MG63 (cell line): ENCODE results near the gene APLF. TPM values are rescaled to one million over a fixed set of nuclear protein-coding genes. Genes with fewer than 3 reads are reported as not detected.
"Not testable (repeated sequence)": the region's sequence is repeated elsewhere in the genome, so short reads cannot be mapped to it uniquely, and the experiment has no call there.

Experiments used
- DNase-seq: peaks from one replicate; pipeline ENCODE4 v3.0.0-alpha.2; 2020
- H3K27me3 ChIP-seq: fragments of 250-450 bp; sonication (Bioruptor Pico); 2 replicates; pipeline ENCODE4 v1.5.1; 2020; ENCODE audit warnings: mild to moderate bottlenecking, moderate library complexity
- H3K36me3 ChIP-seq: fragments of 250-450 bp; sonication (Bioruptor Pico); 2 replicates; pipeline ENCODE4 v1.5.1; 2020; ENCODE audit warnings: mild to moderate bottlenecking, moderate library complexity
- H3K4me3 ChIP-seq: fragments of 250-450 bp; sonication (Bioruptor Pico); 2 replicates; pipeline ENCODE4 v1.5.1; 2020; ENCODE audit warnings: mild to moderate bottlenecking, moderate library complexity
- H3K9me3 ChIP-seq: fragments of 250-450 bp; sonication (Bioruptor Pico); 2 replicates; pipeline ENCODE4 v1.5.1; 2020; ENCODE audit warnings: mild to moderate bottlenecking, moderate library complexity
- total RNA-seq: library from RNA; depleted of rRNA; stranded (reverse); fragments of >200 nt; shearing (Covaris generic); gene quantifications from 2 replicates; pipeline ENCODE4 v1.2.3, GENCODE V29; 2014; ENCODE audit warnings: low replicate concordance

Gene APLF
- total RNA-seq, 1 experiment from 2014 or later: 0.99 TPM

- Histone ChIP-seq H3K27me3 (no peaks in the 10 kb centered on the region; the same call in 1 of the 2 replicates), H3K9me3 (no peaks in the 10 kb centered on the region), H3K4me3 (no peak overlapping the region), H3K36me3 (no peaks in the 10 kb centered on the region)
- DNase-seq: no peak
These were observed 31.7 kb downstream of the APLF start for GRCh38 chr2:68499133-68499532.

DNA sequence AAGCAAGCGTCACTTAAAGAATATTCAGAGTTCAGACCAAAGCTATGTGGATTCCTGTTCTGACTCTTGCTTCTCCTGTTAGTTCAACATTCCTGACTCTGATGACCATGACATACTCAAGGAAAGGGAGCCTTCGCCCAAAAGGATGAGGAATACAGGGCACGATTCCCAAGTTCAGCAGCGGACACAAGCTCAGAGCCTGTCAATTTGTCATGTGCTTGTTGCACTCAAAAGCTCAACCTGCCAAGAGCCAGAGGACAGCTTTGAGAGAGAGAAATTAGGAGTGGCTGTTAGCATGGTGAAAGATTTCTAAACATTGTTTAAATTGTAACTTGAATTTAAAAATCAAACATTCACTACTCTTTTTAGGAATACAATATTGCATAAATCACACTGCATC, 33.3 kb downstream of the APLF start:
- Histone ChIP-seq H3K4me3 (no peak overlapping the region), H3K27me3 (no peaks in the 10 kb centered on the region; the same call in 1 of the 2 replicates), H3K9me3 (no peaks in the 10 kb centered on the region), H3K36me3 (no peaks in the 10 kb centered on the region)
- DNase-seq: no peak

- H3K4me3 ChIP-seq: no peak overlapping the region
- no peak for DNase-seq
- H3K9me3 ChIP-seq: no peaks in the 10 kb centered on the region
- H3K36me3 ChIP-seq: no peaks in the 10 kb centered on the region
- H3K27me3 ChIP-seq: no peaks in the 10 kb centered on the region; the same call in 1 of the 2 replicates
These were observed 34.4 kb downstream of the APLF start for GRCh38 chr2:68501768-68502167.

- no peak for DNase-seq
- no peak overlapping the region for H3K4me3 ChIP-seq
These were observed 38.3 kb downstream of the APLF start for GRCh38 chr2:68505603-68506159.

DNA sequence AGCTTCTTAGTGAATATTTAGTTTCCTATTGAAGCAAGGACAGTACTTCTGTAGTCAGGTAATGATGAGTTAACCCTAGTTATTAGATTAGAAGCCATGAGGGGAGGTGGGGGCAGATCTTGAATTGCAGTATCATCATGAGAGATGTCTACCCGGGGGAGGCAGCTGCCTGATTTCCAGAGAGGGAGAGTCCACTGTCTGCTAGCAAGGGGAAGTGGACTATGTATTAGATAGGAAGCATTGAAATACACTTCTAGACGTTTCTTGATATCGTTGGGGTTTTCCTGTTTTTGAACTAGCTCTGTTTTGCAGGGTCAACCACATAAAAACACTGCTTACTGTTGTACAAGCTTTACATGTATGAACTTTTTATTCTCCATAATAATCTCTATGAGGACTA, 38.8 kb downstream of the APLF start:
- no peaks in the 10 kb centered on the region for H3K9me3 ChIP-seq
- no peaks in the 10 kb centered on the region for H3K36me3 ChIP-seq
- H3K4me3 ChIP-seq: no peak overlapping the region
- no peak for DNase-seq
- H3K27me3 ChIP-seq: no peaks in the 10 kb centered on the region; the same call in 1 of the 2 replicates

More at GRCh38 chr2:68505603-68506159, 38.3 kb downstream of the APLF start:
- Histone ChIP-seq H3K27me3 (no peaks in the 10 kb centered on the region; the same call in 1 of the 2 replicates), H3K36me3 (no peaks in the 10 kb centered on the region), H3K9me3 (no peaks in the 10 kb centered on the region)

GRCh38 chr2:68512326-68512725, 44.9 kb downstream of the APLF start:
- Histone ChIP-seq H3K9me3 (no peaks in the 10 kb centered on the region), H3K4me3 (no peak overlapping the region), H3K36me3 (no peaks in the 10 kb centered on the region), H3K27me3 (no peaks in the 10 kb centered on the region)
- no peak for DNase-seq

GRCh38 chr2:68512966-68513365, 45.6 kb downstream of the APLF start:
- DNase-seq: no peak
- Histone ChIP-seq H3K27me3 (no peaks in the 10 kb centered on the region), H3K36me3 (no peaks in the 10 kb centered on the region), H3K4me3 (no peak overlapping the region), H3K9me3 (no peaks in the 10 kb centered on the region)

DNA sequence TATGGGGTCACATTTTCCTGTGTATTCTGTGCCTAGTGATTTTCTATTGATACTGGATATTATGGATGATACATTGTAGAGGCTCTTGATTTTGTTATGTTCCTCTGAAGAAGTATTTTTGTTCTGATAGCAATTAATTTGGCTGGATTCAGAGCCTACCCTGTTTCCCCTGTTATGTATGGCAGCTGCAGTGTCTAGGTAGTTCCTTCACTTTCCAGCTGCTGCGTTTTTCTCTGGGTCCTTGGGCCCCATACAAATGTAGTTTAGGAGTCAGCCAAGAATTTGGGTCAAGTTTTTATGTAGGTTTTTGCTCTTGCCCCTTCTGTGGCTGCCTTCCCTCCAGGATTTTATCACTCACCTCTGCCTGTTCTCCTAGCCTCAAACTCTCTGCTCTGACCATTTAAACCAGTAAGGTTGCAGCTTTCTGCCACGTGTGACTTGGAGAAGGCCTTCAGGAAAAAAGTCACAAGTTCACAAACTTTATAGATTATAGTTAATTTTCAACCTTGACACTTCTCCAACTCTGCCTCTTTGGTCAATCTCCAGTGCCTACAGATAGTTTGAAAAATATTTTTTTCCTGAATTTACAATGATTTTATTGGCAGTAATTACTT, 47.0 kb downstream of the APLF start:
- Histone ChIP-seq H3K36me3 (no peaks in the 10 kb centered on the region), H3K4me3 (no peak overlapping the region), H3K27me3 (no peaks in the 10 kb centered on the region), H3K9me3 (no peaks in the 10 kb centered on the region)
- no peak for DNase-seq

- no peak overlapping the region for H3K4me3 ChIP-seq
- no peak for DNase-seq
- H3K36me3 ChIP-seq: no peaks in the 10 kb centered on the region
- H3K27me3 ChIP-seq: no peaks in the 10 kb centered on the region
- H3K9me3 ChIP-seq: no peaks in the 10 kb centered on the region; the same call in 1 of the 2 replicates
These were observed 48.9 kb downstream of the APLF start for GRCh38 chr2:68516051-68516955.

GRCh38 chr2:68519236-68519635, 51.9 kb downstream of the APLF start:
- Histone ChIP-seq H3K9me3 (no peaks in the 10 kb centered on the region; the same call in 1 of the 2 replicates), H3K4me3 (no peak overlapping the region), H3K27me3 (no peaks in the 10 kb centered on the region), H3K36me3 (no peaks in the 10 kb centered on the region)
- no peak for DNase-seq

DNA sequence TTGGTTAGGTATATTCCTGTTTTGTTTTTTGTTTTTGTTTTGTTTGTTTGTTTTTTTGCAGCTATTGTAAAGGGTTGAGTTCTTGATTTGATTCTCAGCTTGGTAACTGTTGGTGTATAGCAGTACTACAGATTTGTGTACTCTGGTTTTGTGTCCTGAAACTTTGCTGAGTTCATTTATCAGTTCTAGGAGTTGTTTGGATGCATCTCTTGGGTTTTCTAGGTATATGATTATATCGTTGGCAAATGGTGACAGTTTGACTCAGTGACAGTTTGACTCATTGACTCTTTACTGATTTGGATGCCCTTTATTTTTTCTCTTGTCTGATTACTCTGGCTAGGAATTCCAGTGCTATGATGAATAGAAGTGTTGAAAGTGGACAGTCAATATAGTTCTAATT, 53.7 kb downstream of the APLF start:
- no peaks in the 10 kb centered on the region for H3K27me3 ChIP-seq
- no peak overlapping the region for H3K4me3 ChIP-seq
- H3K9me3 ChIP-seq: no peaks in the 10 kb centered on the region; the same call in 1 of the 2 replicates
- H3K36me3 ChIP-seq: no peaks in the 10 kb centered on the region
- no peak for DNase-seq

DNA sequence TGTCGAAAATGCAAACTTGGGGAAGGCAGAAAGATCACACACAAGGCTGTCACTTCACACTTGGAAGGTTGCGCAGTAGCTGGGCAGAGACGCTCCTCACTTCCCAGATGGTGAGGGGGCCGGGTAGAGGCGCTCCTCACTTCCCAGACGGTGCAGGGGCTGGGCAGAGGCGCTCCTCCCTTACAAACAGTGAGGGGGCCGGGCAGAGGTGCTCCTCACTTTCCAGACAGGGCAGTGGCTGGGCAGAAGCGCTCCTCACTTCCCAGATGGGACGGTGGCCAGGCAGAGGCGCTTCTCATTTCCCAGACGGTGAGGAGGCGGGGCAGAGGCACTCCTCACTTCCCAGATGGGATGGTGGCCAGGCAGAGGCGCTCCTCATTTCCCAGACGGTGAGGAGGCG, 59.6 kb downstream of the APLF start:
- DNase-seq, H3K27me3 ChIP-seq, H3K9me3 ChIP-seq, H3K36me3 ChIP-seq, H3K4me3 ChIP-seq: not testable (repeated sequence)

DNA sequence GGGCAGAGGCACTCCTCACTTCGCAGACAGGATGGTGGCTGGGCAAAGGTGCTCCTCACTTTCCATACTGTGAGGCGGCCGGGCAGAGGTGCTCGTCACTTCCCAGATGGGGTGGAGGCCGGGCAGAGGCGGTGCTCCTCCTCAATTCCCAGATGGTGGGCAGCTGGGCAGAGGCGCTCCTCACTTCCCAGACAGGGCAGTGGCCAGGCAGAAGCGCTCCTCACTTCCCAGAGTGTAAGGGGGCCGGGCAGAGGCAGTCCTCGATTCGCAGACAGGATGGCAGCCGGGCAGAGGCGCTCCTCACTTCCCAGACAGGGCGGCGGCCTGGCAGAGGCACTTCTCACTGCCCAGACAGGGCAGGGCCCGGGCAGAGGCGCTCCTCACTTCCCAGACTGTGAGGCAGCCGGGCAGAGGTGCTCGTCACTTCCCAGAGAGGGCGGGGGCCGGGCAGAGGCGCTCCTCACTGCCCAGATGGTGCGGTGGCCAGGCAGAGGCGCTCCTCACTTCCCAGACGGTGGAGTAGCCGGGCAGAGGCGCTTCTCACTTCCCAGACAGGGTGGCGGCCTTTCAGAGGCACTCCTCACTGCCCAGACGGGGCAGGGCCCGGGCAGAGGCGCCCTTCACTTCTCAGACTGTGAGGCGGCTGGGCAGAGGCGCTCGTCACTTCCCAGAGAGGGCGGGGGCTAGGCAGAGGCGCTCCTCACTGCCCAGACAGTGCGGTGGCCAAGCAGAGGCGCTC, 60.1 kb downstream of the APLF start:
- DNase-seq, H3K9me3 ChIP-seq, H3K36me3 ChIP-seq, H3K4me3 ChIP-seq, H3K27me3 ChIP-seq: not testable (repeated sequence)

- not testable (repeated sequence) for H3K4me3 ChIP-seq, DNase-seq, H3K9me3 ChIP-seq, H3K27me3 ChIP-seq, H3K36me3 ChIP-seq
These were observed 61.8 kb downstream of the APLF start for GRCh38 chr2:68529156-68529555.

- not testable (repeated sequence) for DNase-seq, H3K36me3 ChIP-seq, H3K9me3 ChIP-seq, H3K27me3 ChIP-seq, H3K4me3 ChIP-seq
These were observed 62.3 kb downstream of the APLF start for GRCh38 chr2:68529651-68530050.

DNA sequence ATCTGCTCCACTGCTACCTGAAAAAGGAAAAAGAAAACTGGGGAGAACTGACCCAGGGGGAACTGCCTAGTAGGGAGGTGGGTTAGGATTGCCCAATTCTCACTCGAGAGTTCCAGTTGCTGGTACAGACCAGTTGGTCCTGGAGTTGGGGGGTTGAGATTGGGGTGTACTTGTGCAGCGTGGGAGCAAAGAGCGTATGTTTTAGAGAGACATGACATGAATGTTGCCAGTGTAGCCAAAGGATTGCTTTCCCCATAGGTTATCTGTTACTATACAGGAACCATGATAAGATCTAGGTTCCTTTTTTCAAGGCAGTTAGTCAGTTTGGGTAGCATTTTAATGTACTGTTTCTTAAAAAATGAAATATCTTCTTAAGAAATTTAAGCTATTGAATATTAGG, 68.6 kb downstream of the APLF start:
- Histone ChIP-seq H3K27me3 (no peaks in the 10 kb centered on the region), H3K4me3 (no peak overlapping the region), H3K9me3 (no peaks in the 10 kb centered on the region), H3K36me3 (no peaks in the 10 kb centered on the region)
- DNase-seq: no peak

DNA sequence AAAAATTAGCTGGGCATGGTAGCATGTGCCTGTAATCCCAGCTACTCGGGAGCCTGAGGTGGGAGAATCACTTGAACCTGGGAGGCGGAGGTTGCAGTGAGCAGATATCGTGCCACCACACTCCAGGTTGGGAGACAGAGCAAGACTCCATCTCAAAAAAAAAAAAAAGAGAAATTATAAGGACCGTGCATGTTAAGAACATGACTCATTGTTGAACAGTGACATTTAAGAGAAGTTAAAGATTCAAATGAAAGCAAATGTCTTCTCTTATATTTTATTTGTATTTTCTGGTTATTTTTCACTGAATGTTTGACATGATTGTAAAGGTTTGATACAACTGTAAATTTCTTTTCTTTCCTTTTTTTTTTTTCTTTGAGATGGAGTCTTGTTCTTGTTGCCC, 69.6 kb downstream of the APLF start:
- H3K4me3 ChIP-seq: no peak overlapping the region
- DNase-seq: no peak
- no peaks in the 10 kb centered on the region for H3K27me3 ChIP-seq

More for the DNA sequence above, 69.6 kb downstream of the APLF start:
- Histone ChIP-seq H3K36me3 (no peaks in the 10 kb centered on the region), H3K9me3 (no peaks in the 10 kb centered on the region)
